GM12864 (cell line): ENCODE measurements around the gene ARHGEF10L.

Source experiments
- DNase-seq: peaks from one replicate; pipeline ENCODE4 v3.0.0-alpha.2; 2011; ENCODE audit warnings: low read depth
- H3K4me3 ChIP-seq: 2 replicates; pipeline ENCODE4 v1.5.1; 2011; ENCODE audit warnings: mild to moderate bottlenecking, low read depth, low read length, control low read depth
- CTCF ChIP-seq: IDR thresholded peaks from 2 replicates; pipeline ENCODE4 v1.5.1; 2011; ENCODE audit warnings: low read depth, mild to moderate bottlenecking, moderate library complexity, low read length, control low read depth, inconsistent platforms; ENCODE audit errors: missing control alignments

Gene ARHGEF10L

GRCh38 chr1:17575797-17576518, 36.5 kb downstream of the ARHGEF10L start:
- DNase-seq = no peak
- no peak for TF ChIP-seq CTCF
- no peak overlapping the region for H3K4me3 ChIP-seq

- H3K4me3 ChIP-seq = no peak overlapping the region
- DNase-seq = no peak
- no peak for TF ChIP-seq CTCF
Observed at GRCh38 chr1:17576519-17576853, 37.0 kb downstream of the ARHGEF10L start.

- no peak for DNase-seq
- H3K4me3 ChIP-seq = no peak overlapping the region
- TF ChIP-seq CTCF = no peak
Observed at GRCh38 chr1:17577907-17578297, 38.4 kb downstream of the ARHGEF10L start.

- no peak for TF ChIP-seq CTCF
- DNase-seq = no peak
- no peak overlapping the region for H3K4me3 ChIP-seq
Observed at GRCh38 chr1:17579951-17580939, 40.7 kb downstream of the ARHGEF10L start.

GRCh38 chr1:17581389-17582123, 42.1 kb downstream of the ARHGEF10L start:
- no peak for TF ChIP-seq CTCF
- no peak for DNase-seq
- H3K4me3 ChIP-seq = no peak overlapping the region

- no peak for DNase-seq
- no peak for TF ChIP-seq CTCF
- no peak overlapping the region for H3K4me3 ChIP-seq
Observed at GRCh38 chr1:17582124-17582774, 42.8 kb downstream of the ARHGEF10L start.
